GM12878 (cell line): ENCODE measurements around the gene CCDC12. TPM values are rescaled to one million over a fixed set of nuclear protein-coding genes. Genes with fewer than 3 reads are reported as not detected.

Source experiments
- CBX5 ChIP-seq: sonication (generic); IDR thresholded peaks from 2 replicates; pipeline ENCODE4 v1.6.1; 2016; ENCODE audit warnings: low read depth, moderate library complexity, mild to moderate bottlenecking, inconsistent platforms
- DPF2 ChIP-seq: fragments of 450-650 bp; IDR thresholded peaks from 2 replicates; pipeline ENCODE4 v1.6.1; 2017; ENCODE audit warnings: mild to moderate bottlenecking
- FOS ChIP-seq: IDR thresholded peaks from 3 replicates; pipeline ENCODE4 v1.6.1; 2011; ENCODE audit warnings: borderline replicate concordance; ENCODE audit not compliant: insufficient read length; ENCODE audit errors: extremely low read depth
- NBN ChIP-seq: fragments of 450-650 bp; IDR thresholded peaks from 2 replicates; pipeline ENCODE4 v1.6.1; 2016
- NFIC ChIP-seq: IDR thresholded peaks from 2 replicates; pipeline ENCODE4 v1.6.1; 2012; ENCODE audit warnings: low read depth, mild to moderate bottlenecking, inconsistent platforms, low read length, moderate library complexity
- NFXL1 ChIP-seq: fragments of 450-650 bp; IDR thresholded peaks from 2 replicates; pipeline ENCODE4 v1.6.1; 2017; ENCODE audit warnings: antibody characterized with exemption, mild to moderate bottlenecking, borderline replicate concordance
- NRF1 ChIP-seq: conservative IDR thresholded peaks from 2 replicates; pipeline ENCODE4 v1.6.1; 2011; ENCODE audit warnings: mild to moderate bottlenecking, low read depth, low read length, improper control_type of control experiment
- PAX8 ChIP-seq: fragments of 450-650 bp; IDR thresholded peaks from 2 replicates; pipeline ENCODE4 v1.6.1; 2017; ENCODE audit warnings: mild to moderate bottlenecking, moderate library complexity
- RUNX3 ChIP-seq: IDR thresholded peaks from 2 replicates; pipeline ENCODE4 v1.6.1; 2012; ENCODE audit warnings: low read length, inconsistent platforms
- SMC3 ChIP-seq: IDR thresholded peaks from 2 replicates; pipeline ENCODE4 v1.6.1; 2011; ENCODE audit warnings: low read length, improper control_type of control experiment, borderline replicate concordance
- ZNF207 ChIP-seq: fragments of 450-650 bp; IDR thresholded peaks from 2 replicates; pipeline ENCODE4 v1.6.1; 2014; ENCODE audit warnings: antibody characterized with exemption, mild to moderate bottlenecking, borderline replicate concordance
- polyA plus RNA-seq, 11 experiments: library from polyadenylated mRNA; depleted of rRNA in 4 of 11; unstranded in 6 of 11; stranded (reverse) in 5 of 11; fragments of >200 nt; fragmentation: Nextera tagmentation in 4 of 11; fragmentation: Illumina TruSeq in 1 of 11; extraction: Ambion mirVana in 4 of 11; extraction: Trizol in 1 of 11; gene quantifications; 1 replicate in 1 of 11; 2 replicates in 10 of 11; pipeline versions ENCODE4 v1.2.1 to v1.2.3, GENCODE V29; 2011 to 2016; ENCODE audit warnings: inconsistent platforms in 2 of 11, missing spikeins in 2 of 11, low read depth in 1 of 11
- total RNA-seq, 4 experiments: library from RNA; depleted of rRNA in 3 of 4; stranded (reverse); fragments of >200 nt in 3 of 4; fragmentation: Illumina TruSeq in 1 of 4; extraction: Trizol in 1 of 4; gene quantifications; 2 replicates each; pipeline versions ENCODE4 v1.2.1 to v1.2.3, GENCODE V29; 2013 to 2021
- TF ChIP-seq, protein P1 (sequence below): fragments of 450-650 bp; IDR thresholded peaks from 2 replicates; pipeline ENCODE4 v1.6.1; 2016; ENCODE audit warnings: mild to moderate bottlenecking, moderate library complexity, borderline replicate concordance
- TF ChIP-seq, protein P2 (sequence below): IDR thresholded peaks from 2 replicates; pipeline ENCODE4 v1.6.1; 2012; ENCODE audit warnings: low read depth, low read length, improper control_type of control experiment
- TF ChIP-seq, protein P3 (sequence below): fragments of 450-650 bp; IDR thresholded peaks from 2 replicates; pipeline ENCODE4 v1.6.1; 2016; ENCODE audit warnings: mild to moderate bottlenecking
- TF ChIP-seq, protein P4 (sequence below): fragments of 450-650 bp; formaldehyde crosslinking; IDR thresholded peaks from 2 replicates; pipeline ENCODE4 v1.5.0; 2022; ENCODE audit warnings: mild to moderate bottlenecking, missing genetic modification characterization

Gene CCDC12
- total and polyA plus RNA-seq, 10 of the 15 experiments (the other 5 are each of a cell fraction or from before 2014, with no cell fraction given): 9.2 to 91.4 (median 61.3) TPM

DNA sequence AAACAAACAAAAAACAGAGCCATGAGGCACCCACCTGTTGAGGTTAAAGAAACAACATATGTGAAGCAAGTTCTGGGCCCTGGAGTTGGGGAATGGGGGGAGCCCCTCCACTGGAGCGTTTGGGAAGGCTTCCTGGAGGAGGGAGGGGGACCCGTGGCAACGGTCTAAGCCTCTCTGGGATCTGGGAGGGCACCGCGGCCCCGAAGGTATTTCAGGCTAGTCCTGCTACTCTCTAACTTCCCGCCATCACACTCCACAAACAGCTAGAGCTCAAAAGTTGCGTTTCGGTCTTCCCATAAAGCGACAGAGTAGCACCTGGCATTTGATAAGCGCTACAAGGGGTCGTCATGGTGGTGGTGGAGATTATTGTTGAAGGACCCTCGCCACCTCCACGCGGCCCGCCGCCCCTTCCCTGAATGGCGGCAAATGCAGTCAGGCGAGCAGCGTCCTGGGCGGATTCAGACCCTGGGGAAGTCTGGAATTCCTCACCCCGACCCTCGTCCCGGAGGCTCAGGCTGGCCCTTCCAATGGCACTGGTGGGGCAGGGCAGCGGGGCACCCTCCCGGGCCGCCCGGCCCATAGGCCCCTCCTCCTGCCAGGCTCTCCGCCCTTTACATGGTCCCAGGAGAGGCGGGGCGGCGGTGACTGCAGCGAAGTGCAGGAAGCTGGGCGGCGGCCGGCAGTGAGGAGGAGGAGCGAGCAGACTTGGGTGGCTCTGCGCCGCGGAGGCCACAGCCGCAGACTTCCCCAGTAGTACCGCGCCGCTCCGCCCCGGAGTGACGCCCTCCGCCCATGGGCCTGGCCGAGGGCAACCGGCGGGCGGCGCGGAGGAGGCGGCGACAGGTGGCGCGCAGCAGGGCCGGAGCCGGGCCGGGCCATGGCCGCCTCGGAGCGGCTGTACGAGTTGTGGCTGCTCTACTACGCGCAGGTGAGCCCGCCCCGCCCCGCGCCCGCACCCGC lies 2.7 kb upstream of the CCDC12 start, which contains the start of gene NBEAL2 (continued):
- TF ChIP-seq, protein P1, sequence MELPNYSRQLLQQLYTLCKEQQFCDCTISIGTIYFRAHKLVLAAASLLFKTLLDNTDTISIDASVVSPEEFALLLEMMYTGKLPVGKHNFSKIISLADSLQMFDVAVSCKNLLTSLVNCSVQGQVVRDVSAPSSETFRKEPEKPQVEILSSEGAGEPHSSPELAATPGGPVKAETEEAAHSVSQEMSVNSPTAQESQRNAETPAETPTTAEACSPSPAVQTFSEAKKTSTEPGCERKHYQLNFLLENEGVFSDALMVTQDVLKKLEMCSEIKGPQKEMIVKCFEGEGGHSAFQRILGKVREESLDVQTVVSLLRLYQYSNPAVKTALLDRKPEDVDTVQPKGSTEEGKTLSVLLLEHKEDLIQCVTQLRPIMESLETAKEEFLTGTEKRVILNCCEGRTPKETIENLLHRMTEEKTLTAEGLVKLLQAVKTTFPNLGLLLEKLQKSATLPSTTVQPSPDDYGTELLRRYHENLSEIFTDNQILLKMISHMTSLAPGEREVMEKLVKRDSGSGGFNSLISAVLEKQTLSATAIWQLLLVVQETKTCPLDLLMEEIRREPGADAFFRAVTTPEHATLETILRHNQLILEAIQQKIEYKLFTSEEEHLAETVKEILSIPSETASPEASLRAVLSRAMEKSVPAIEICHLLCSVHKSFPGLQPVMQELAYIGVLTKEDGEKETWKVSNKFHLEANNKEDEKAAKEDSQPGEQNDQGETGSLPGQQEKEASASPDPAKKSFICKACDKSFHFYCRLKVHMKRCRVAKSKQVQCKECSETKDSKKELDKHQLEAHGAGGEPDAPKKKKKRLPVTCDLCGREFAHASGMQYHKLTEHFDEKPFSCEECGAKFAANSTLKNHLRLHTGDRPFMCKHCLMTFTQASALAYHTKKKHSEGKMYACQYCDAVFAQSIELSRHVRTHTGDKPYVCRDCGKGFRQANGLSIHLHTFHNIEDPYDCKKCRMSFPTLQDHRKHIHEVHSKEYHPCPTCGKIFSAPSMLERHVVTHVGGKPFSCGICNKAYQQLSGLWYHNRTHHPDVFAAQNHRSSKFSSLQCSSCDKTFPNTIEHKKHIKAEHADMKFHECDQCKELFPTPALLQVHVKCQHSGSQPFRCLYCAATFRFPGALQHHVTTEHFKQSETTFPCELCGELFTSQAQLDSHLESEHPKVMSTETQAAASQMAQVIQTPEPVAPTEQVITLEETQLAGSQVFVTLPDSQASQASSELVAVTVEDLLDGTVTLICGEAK: no peak
- peak; percentile 88 for TF ChIP-seq DPF2
- peak; percentile 50 for TF ChIP-seq RUNX3
- TF ChIP-seq NFIC: no peak
- TF ChIP-seq, protein P2, sequence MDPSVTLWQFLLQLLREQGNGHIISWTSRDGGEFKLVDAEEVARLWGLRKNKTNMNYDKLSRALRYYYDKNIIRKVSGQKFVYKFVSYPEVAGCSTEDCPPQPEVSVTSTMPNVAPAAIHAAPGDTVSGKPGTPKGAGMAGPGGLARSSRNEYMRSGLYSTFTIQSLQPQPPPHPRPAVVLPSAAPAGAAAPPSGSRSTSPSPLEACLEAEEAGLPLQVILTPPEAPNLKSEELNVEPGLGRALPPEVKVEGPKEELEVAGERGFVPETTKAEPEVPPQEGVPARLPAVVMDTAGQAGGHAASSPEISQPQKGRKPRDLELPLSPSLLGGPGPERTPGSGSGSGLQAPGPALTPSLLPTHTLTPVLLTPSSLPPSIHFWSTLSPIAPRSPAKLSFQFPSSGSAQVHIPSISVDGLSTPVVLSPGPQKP: peak; percentile 31; the same call in 1 of the 2 replicates
- no peak for TF ChIP-seq NBN
- TF ChIP-seq SMC3: peak; percentile 18; the same call in 1 of the 2 replicates
- no peak for TF ChIP-seq PAX8
- TF ChIP-seq FOS: no peak
- TF ChIP-seq, protein P3, sequence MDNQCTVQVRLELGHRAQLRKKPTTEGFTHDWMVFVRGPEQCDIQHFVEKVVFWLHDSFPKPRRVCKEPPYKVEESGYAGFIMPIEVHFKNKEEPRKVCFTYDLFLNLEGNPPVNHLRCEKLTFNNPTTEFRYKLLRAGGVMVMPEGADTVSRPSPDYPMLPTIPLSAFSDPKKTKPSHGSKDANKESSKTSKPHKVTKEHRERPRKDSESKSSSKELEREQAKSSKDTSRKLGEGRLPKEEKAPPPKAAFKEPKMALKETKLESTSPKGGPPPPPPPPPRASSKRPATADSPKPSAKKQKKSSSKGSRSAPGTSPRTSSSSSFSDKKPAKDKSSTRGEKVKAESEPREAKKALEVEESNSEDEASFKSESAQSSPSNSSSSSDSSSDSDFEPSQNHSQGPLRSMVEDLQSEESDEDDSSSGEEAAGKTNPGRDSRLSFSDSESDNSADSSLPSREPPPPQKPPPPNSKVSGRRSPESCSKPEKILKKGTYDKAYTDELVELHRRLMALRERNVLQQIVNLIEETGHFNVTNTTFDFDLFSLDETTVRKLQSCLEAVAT: 0 out of 2 replicates have a peak, but pooled peaks have one; percentile 49
- no peak for TF ChIP-seq NFXL1
- no peak; the same call in 1 of the 2 replicates for TF ChIP-seq NRF1
- TF ChIP-seq CBX5: no peak
- TF ChIP-seq ZNF207: peak; percentile 74; the same call in 1 of the 2 replicates
- TF ChIP-seq, protein P4, sequence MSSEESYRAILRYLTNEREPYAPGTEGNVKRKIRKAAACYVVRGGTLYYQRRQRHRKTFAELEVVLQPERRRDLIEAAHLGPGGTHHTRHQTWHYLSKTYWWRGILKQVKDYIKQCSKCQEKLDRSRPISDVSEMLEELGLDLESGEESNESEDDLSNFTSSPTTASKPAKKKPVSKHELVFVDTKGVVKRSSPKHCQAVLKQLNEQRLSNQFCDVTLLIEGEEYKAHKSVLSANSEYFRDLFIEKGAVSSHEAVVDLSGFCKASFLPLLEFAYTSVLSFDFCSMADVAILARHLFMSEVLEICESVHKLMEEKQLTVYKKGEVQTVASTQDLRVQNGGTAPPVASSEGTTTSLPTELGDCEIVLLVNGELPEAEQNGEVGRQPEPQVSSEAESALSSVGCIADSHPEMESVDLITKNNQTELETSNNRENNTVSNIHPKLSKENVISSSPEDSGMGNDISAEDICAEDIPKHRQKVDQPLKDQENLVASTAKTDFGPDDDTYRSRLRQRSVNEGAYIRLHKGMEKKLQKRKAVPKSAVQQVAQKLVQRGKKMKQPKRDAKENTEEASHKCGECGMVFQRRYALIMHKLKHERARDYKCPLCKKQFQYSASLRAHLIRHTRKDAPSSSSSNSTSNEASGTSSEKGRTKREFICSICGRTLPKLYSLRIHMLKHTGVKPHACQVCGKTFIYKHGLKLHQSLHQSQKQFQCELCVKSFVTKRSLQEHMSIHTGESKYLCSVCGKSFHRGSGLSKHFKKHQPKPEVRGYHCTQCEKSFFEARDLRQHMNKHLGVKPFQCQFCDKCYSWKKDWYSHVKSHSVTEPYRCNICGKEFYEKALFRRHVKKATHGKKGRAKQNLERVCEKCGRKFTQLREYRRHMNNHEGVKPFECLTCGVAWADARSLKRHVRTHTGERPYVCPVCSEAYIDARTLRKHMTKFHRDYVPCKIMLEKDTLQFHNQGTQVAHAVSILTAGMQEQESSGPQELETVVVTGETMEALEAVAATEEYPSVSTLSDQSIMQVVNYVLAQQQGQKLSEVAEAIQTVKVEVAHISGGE (CRISPR knock-in tag): no peak
